Dendritic cell treated with granulocyte-macrophage colony-stimulating factor and Interleukin-4, amounts not matched to agents 40 ng/mL and 50 ng/mL, for 4 days (primary cell): Measurements from ENCODE around the gene PPM1E.
"Not testable (repeated sequence)": the region's sequence is repeated elsewhere in the genome, so short reads cannot be mapped to it uniquely, and the experiment has no call there.

Source experiments
- H3K27ac Mint-ChIP-seq: one replicate; pipeline ENCODE4 v1.8.0; 2022; ENCODE audit warnings: mild to moderate bottlenecking, mixed read lengths
- H3K27me3 Mint-ChIP-seq: one replicate; pipeline ENCODE4 v1.8.0; 2022; ENCODE audit warnings: mild to moderate bottlenecking, mixed read lengths
- H3K36me3 Mint-ChIP-seq: one replicate; pipeline ENCODE4 v1.8.0; 2022; ENCODE audit warnings: low read depth, mixed read lengths
- H3K4me1 Mint-ChIP-seq: one replicate; pipeline ENCODE4 v1.8.0; 2022; ENCODE audit warnings: low read depth, mixed read lengths
- H3K4me3 Mint-ChIP-seq: one replicate; pipeline ENCODE4 v1.8.0; 2022; ENCODE audit warnings: mild to moderate bottlenecking, moderate library complexity, mixed read lengths
- H3K9me3 Mint-ChIP-seq: one replicate; pipeline ENCODE4 v1.8.0; 2022; ENCODE audit warnings: mixed read lengths
- intact Hi-C: fragments of 100-400 bp; cut with micrococcal nuclease; formaldehyde crosslinking; loops from one replicate; pipeline ENCODE4 v1.15.0; 2022

Gene PPM1E

DNA sequence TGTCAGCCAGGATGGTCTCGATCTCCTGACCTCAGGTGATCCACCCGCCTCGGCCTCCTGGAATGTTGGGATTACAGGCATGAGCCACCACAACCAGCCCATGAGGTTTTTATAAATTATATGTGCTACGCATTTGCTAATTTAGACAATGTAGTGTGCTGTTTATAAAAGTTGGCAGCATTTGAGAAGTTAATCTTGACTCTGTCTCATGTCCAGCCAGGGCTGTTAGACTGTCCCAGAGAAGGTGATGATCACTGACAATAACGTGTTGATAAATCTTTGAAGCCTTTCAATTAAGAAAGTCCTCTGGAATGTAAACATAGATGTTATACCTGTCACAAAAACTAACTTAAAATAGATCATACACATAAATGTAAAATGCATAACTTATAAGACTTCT lies 82.0 kb downstream of the PPM1E start:
- intact Hi-C loops: no loop called here
- Mint-ChIP-seq H3K36me3 (no peaks in the 10 kb centered on the region), H3K27ac (no peak overlapping the region), H3K9me3 (no peaks in the 10 kb centered on the region), H3K4me3 (no peak overlapping the region), H3K4me1 (no peaks in the 10 kb centered on the region), H3K27me3 (peaks cover 13% of the 10 kb centered on the region)

DNA sequence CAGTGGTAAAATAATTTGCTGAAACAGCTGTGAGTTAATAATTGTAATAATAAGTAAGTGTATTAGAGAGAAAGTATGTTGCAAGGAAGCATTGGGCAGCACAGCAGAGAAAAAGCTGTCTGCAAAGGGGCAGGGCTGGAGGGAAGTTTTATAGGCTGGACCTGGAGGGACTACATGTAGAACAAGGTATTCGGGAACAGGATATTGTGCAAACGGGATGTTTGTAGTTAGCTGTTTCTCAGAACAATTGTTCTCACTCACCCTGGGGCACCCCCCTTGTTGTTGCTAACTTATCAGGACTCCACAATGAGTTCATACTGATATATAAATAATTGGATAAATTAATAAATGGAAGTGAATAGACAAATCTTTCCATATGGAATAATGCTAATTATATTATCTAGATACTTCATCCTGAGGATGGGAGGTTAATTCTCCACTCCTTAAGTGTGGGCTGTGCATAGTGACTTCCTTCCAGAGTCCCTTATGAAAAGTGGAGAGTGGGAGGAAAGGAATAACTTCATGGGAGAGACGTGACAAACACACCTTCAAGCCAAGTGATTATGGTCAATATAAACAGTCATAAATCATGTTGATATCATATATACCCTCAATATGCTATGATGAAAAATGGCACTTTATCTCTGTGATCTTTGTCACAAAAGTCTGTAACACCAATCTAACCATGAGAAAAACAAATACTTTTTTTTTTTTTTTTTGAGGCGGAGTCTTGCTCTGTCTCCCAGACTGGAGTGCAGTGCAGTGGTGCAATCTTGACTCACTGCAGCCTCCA lies 85.4 kb downstream of the PPM1E start:
- Mint-ChIP-seq H3K27me3 (peaks cover 6% of the 10 kb centered on the region), H3K27ac (no peak overlapping the region), H3K36me3 (no peaks in the 10 kb centered on the region), H3K9me3 (no peaks in the 10 kb centered on the region), H3K4me1 (no peaks in the 10 kb centered on the region), H3K4me3 (no peak overlapping the region)
- intact Hi-C loops: no loop called here

DNA sequence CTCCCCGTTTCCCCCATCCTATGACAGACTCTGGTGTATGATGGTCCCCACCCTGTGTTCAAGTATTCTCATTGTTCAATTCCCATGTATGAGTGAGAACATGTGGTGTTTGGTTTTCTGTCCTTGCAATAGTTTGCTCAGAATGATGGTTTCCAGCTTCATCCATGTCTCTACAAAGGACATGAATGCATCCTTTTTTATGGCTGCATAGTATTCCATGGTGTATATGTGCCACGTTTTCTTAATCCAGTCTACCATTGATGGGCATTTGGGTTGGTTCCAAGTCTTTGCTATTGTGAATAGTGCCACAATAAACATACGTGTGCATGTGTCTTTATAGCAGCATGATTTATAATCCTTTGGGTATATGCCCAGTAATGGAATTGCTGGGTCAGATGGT lies 90.8 kb downstream of the PPM1E start:
- H3K4me1 Mint-ChIP-seq, intact Hi-C loops, H3K36me3 Mint-ChIP-seq, H3K27ac Mint-ChIP-seq, H3K4me3 Mint-ChIP-seq: not testable (repeated sequence)
- H3K27me3 Mint-ChIP-seq: peaks cover 23% of the 10 kb centered on the region
- peaks cover 17% of the 10 kb centered on the region for H3K9me3 Mint-ChIP-seq

DNA sequence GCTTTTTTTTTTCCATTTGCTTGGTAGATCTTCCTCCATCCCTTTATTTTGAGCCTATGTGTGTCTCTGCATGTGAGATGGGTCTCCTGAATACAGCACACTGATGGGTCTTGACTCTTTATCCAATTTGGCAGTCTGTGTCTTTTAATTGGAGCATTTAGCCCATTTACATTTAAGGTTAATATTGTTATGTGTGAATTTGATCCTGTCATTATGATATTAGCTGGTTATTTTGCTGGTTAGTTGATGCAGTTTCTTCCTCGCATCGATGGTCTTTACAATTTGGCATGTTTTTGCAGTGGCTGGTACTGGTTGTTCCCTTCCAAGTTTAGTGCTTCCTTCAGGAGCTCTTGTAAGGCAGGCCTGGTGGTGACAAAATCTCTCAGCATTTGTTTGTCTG lies 94.5 kb downstream of the PPM1E start:
- intact Hi-C loops, H3K27ac Mint-ChIP-seq, H3K4me1 Mint-ChIP-seq, H3K36me3 Mint-ChIP-seq, H3K4me3 Mint-ChIP-seq: not testable (repeated sequence)
- Mint-ChIP-seq H3K27me3 (peaks cover 26% of the 10 kb centered on the region), H3K9me3 (peaks cover 26% of the 10 kb centered on the region)

DNA sequence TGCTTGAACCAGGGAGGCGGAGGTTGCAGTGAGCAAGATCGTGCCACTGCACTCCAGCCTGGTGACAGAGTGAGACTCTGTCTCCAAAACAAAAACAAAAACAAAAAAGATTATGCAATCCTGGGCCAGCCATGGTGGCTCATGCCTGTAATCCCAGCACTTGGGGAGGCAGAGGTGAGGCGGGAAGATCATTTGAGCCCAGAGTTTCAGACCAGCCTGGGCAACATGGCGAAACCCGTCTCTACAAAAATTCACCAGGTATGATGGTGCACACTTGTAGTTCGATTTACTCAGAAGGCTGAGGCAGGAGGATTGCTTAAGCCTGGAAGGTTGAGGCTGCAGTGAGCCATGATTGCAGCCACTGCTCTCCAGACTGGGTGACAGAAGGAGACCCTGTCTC lies 109.6 kb downstream of the PPM1E start:
- intact Hi-C loops: no loop called here
- Mint-ChIP-seq H3K4me3 (no peak overlapping the region), H3K27ac (no peak overlapping the region), H3K9me3 (no peaks in the 10 kb centered on the region), H3K36me3 (no peaks in the 10 kb centered on the region), H3K4me1 (peaks cover 12% of the 10 kb centered on the region), H3K27me3 (peaks cover 5% of the 10 kb centered on the region)

DNA sequence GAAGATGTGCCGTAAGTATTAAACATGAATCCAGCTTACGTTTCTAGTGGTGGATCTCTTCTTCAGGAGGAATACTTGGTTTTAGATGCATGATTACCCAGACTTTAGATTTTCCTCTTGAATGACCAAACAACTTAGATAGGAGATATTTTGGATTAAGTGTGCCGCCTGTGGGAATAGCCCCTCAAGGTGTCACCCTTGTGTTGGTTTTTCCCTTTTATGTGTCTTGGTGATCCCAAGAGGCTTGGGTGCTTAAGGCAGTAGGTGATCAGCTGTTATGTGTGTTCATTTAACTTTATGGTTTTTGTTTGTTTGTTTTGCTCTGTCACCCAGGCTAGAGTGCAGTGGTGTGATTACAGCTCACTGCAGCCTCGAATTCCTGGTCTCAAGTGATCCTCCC lies 115.1 kb downstream of the PPM1E start:
- Mint-ChIP-seq H3K36me3 (no peaks in the 10 kb centered on the region), H3K27me3 (peaks cover 2% of the 10 kb centered on the region), H3K4me3 (no peak overlapping the region), H3K27ac (no peak overlapping the region), H3K9me3 (no peaks in the 10 kb centered on the region), H3K4me1 (peaks cover 21% of the 10 kb centered on the region)
- intact Hi-C loops: no loop called here

DNA sequence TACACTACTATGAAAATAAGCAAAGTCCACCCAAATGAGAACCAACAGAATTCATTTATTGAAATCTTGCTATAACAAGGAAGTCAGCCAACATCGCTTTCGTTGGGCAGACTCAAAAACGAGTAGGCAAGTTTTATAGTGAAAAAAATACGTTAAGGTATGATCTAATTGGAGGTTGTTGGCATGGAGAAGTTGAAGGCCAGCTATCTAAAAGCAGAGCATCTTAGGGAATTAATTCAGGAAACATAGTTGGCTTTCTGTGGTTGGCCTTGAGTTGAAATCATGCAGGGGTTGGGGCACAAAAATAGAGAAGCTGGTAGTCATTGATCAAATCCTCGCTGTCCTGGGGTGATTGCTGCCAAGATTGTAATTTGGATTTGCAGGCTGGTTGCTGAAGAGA lies 118.3 kb downstream of the PPM1E start:
- intact Hi-C loops: no loop called here
- Mint-ChIP-seq H3K4me3 (no peak overlapping the region), H3K27me3 (peaks cover 2% of the 10 kb centered on the region), H3K9me3 (no peaks in the 10 kb centered on the region), H3K4me1 (peaks cover 21% of the 10 kb centered on the region), H3K36me3 (no peaks in the 10 kb centered on the region), H3K27ac (no peak overlapping the region)

DNA sequence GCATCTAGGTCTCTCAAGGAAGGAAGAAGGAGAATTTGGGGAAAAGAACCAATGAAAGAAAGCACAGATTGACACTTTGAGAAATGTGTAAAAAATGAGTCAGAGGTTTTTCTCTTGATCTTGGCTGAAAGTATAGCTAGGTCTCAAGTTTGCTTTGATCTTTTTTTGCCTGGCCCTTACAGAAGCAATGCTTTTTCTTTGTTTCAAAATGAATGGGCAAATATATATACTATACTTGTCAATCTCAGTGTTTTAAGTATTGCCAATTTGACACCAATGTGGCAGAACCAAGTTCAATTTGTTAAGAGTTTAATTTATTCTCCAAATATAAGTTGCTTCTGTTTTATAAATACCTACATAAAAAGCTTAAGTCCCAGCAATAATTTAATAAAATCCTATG lies 119.6 kb downstream of the PPM1E start:
- Mint-ChIP-seq H3K27me3 (peaks cover 2% of the 10 kb centered on the region), H3K9me3 (no peaks in the 10 kb centered on the region), H3K27ac (no peak overlapping the region), H3K4me3 (no peak overlapping the region), H3K36me3 (no peaks in the 10 kb centered on the region), H3K4me1 (peaks cover 10% of the 10 kb centered on the region)
- intact Hi-C loops: no loop called here

DNA sequence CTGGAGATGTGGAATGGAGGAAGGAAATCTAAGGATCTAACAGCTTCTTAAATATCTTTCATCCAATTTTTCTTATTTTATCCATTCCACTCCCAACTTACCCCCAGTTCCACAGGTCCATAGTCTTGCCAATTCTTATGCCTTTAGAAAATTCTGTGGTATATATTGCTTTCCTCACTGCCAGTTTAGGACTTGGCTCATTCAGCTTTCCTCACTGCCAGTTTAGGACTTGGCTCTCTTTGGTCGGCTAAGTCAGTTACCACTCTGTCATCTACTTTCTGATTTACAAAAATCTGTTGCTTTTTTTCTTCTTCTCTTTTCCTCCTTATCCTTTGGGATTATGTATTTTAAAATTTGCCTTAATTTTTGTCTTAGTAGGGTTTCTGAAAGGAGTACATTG lies 128.5 kb downstream of the PPM1E start:
- intact Hi-C loops: no loop called here
- Mint-ChIP-seq H3K9me3 (no peaks in the 10 kb centered on the region), H3K27me3 (peaks cover 14% of the 10 kb centered on the region), H3K4me1 (peaks cover 6% of the 10 kb centered on the region), H3K27ac (no peak overlapping the region), H3K36me3 (no peaks in the 10 kb centered on the region), H3K4me3 (no peak overlapping the region)

DNA sequence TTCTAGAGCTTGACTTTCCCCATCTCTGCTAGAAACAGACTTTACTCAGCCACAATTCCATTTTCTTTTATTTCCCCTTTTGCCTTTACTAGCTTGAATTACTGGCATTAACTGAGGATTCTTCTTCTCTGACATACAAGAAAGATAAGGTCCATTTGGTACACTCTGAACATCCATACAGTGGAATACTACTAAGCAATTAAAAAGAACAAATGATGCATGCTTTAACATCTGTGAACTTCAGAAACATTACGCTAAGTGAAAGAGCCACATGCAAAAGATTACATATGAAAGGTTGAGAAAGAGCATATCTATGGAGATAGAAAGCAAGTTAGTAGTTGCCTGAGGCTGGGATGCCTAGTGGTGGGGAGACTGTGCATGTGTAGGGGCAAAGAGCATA lies 130.9 kb downstream of the PPM1E start:
- Mint-ChIP-seq H3K27ac (no peak overlapping the region), H3K27me3 (peaks cover 10% of the 10 kb centered on the region), H3K4me1 (peaks cover 6% of the 10 kb centered on the region), H3K9me3 (peaks cover 13% of the 10 kb centered on the region), H3K36me3 (no peaks in the 10 kb centered on the region), H3K4me3 (no peak overlapping the region)
- intact Hi-C loops: no loop called here

DNA sequence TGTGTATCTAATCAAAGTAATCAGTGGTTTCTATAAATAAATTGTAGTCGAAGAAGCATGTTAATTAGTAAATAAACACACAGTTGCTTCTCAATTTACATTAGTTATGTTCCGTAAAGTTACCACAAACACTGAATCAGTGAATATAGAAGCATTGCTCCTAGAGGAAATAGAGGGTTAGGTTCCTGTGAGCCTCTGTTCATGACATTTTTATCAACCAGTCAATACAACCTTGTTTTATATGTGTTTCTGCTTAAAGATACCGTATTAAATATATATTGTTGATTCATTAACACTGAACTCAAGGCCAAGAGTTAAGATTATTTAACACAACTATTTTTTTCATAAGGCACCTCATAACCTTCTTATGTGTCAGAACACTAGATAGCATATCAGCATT lies 134.3 kb downstream of the PPM1E start:
- Mint-ChIP-seq H3K4me3 (no peak overlapping the region), H3K9me3 (peaks cover 13% of the 10 kb centered on the region), H3K27ac (no peak overlapping the region), H3K27me3 (peaks cover 6% of the 10 kb centered on the region), H3K36me3 (no peaks in the 10 kb centered on the region), H3K4me1 (peaks cover 6% of the 10 kb centered on the region)
- intact Hi-C loops: no loop called here

DNA sequence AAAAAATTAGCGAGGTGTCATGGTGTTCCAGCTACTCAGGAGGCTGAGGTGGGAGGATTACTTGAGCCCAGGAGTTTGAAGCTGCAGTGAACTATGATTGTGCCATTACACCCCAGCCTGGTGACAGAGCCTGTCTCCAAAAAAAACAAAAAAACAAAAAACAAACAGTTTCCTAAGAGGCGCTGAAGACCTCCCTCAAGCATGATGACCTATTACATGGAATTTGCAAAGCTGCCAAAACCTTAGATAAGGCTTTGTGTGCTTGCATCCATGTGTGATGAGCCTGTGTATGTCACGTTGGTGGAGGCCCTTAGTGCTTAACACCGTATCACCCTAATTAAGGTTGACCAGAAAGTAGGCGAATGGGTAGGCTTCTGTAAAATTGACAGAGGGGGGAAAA lies 143.5 kb downstream of the PPM1E start:
- Mint-ChIP-seq H3K9me3 (no peaks in the 10 kb centered on the region), H3K4me1 (no peaks in the 10 kb centered on the region)

DNA sequence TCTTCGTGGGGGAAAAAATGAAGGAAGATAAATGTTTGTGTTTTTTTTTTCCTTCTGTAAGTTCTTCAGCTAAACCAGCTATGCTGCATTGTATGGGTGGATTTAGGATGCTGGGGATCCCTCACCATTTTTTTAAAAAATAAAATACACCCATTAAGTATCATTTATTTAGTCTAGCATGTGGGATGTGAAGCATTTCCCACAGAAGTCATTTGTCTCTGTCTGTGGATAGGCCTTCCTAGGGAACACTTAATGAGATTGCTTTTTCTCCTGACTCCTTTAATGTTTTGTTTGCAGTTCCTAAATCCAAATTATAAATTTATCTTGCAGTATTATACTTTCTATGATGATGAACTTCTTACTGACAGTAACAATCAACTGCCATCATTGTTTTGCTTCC lies 146.7 kb downstream of the PPM1E start:
- Mint-ChIP-seq H3K4me3 (no peak overlapping the region), H3K9me3 (no peaks in the 10 kb centered on the region), H3K4me1 (no peaks in the 10 kb centered on the region), H3K27me3 (peaks cover 11% of the 10 kb centered on the region), H3K27ac (no peak overlapping the region), H3K36me3 (no peaks in the 10 kb centered on the region)
- intact Hi-C loops: no loop called here

More for the DNA sequence above, 143.5 kb downstream of the PPM1E start:
- no peak overlapping the region for H3K4me3 Mint-ChIP-seq
- no peak overlapping the region for H3K27ac Mint-ChIP-seq
- H3K27me3 Mint-ChIP-seq: peaks cover 11% of the 10 kb centered on the region
- intact Hi-C loops: no loop called here
- no peaks in the 10 kb centered on the region for H3K36me3 Mint-ChIP-seq

DNA sequence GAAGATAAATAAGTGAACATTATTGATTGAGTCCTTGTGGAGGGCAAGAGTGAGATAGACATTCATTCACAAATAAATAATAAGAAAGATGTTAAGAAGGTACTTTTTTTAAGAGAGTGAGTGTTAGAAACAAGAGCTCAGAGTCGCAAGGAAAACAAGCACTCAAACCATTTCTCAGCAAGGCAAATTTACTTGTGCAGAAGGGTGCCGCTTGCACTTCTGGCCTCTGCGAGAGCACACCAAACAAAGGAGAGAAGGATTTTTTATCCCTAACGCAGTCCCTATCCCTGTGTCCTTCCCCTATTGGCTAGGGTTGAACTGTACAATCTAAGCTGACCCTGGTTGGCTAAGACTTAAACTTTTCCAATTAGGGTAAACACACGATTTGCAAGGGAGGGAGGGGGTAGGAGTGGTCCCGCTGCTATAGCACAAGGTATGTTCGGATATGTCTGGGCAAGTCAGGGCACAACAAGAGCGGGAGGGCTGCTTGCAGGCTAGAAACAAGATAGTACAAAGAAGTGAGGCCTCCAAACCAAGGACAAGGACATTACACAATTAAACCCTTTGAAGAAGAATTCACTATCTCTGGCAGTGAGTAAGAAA lies 156.2 kb downstream of the PPM1E start:
- Mint-ChIP-seq H3K4me1 (no peaks in the 10 kb centered on the region), H3K36me3 (no peaks in the 10 kb centered on the region), H3K27ac (no peak overlapping the region), H3K9me3 (peaks cover 23% of the 10 kb centered on the region), H3K27me3 (peaks cover 2% of the 10 kb centered on the region), H3K4me3 (no peak overlapping the region)
- intact Hi-C loops: no loop called here

DNA sequence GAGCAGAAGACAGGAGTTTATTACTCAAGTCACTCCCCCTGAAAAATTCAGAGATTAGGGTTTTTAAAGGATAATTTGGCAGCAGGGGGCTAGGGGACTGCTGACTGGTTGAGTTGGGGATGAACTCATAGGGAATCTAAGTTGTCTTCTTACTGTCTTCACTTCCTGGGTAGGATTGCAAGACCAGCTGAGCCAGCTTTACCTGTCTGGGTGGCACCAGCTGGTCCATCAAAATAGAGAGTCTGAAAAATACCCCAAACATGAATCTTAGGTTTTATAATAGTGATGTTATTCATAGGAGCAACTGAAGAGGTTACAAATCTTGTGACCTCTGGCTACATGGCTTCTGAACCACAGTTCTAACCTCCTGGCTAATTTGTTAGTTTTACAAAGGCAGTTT lies 157.9 kb downstream of the PPM1E start:
- Mint-ChIP-seq H3K4me3 (no peak overlapping the region), H3K4me1 (no peaks in the 10 kb centered on the region), H3K36me3 (no peaks in the 10 kb centered on the region), H3K27ac (no peak overlapping the region), H3K27me3 (peaks cover 2% of the 10 kb centered on the region), H3K9me3 (peaks cover 23% of the 10 kb centered on the region)
- intact Hi-C loops: no loop called here
